AG04450 (cell line): ENCODE measurements around the gene IVD. TPM values are rescaled to one million over a fixed set of nuclear protein-coding genes. Genes with fewer than 3 reads are reported as not detected.
A peak's percentile ranks its signal among the peaks of the same experiment; 100 is the strongest.

Source experiments
- CTCF ChIA-PET: fragments of 300-600, 350-600 bp; formaldehyde crosslinking; extraction: SDS; loops from one replicate; lab custom pipeline; 2022; ENCODE audit warnings: antibody characterized with exemption, inconsistent platforms; lab: Charles Lee
- POLR2A ChIA-PET: fragments of 350-600 bp; formaldehyde crosslinking; extraction: SDS; loops from one replicate; lab custom pipeline; 2021; ENCODE audit warnings: antibody characterized with exemption, inconsistent platforms; lab: Yijun Ruan, JAX
- DNase-seq: peaks from one replicate; pipeline ENCODE4 v3.0.0-alpha.2; 2011; ENCODE audit warnings: low read depth, low spot score
- H3K27ac ChIP-seq: one replicate; pipeline ENCODE4 v1.5.1; 2012; ENCODE audit warnings: low read depth, low read length, control low read depth
- H3K27me3 ChIP-seq: one replicate; pipeline ENCODE4 v1.6.0; 2012; ENCODE audit warnings: low read length; ENCODE audit not compliant: control insufficient read depth, insufficient read depth
- H3K4me3 ChIP-seq: 2 replicates; pipeline ENCODE4 v1.5.1; 2011; ENCODE audit warnings: mild to moderate bottlenecking, low read depth, low read length, control low read depth
- H3K9me3 ChIP-seq: 2 replicates; pipeline ENCODE4 v1.5.1; 2012; ENCODE audit warnings: low read length; ENCODE audit not compliant: control insufficient read depth, insufficient read depth
- CTCF ChIP-seq: IDR thresholded peaks from 2 replicates; pipeline ENCODE4 v1.5.1; 2011; ENCODE audit warnings: low read depth, low read length, control low read depth, inconsistent platforms
- polyA plus RNA-seq: library from polyadenylated mRNA; depleted of rRNA; stranded (reverse); fragments of >200 nt; gene quantifications from 2 replicates; pipeline ENCODE4 v1.2.3, GENCODE V29; 2011

The IVD gene
- polyA plus RNA-seq, 1 experiment, result 49.3 TPM

GRCh38 chr15:40416056-40416455 is 10.5 kb downstream of the IVD start:
- H3K27me3 ChIP-seq, result no peaks in the 10 kb centered on the region
- ChIA-PET CTCF (no interaction called here), POLR2A (no interaction called here)
- no peak for DNase-seq
- no peaks in the 10 kb centered on the region for H3K9me3 ChIP-seq
- H3K27ac ChIP-seq, result no peak overlapping the region
- H3K4me3 ChIP-seq, result no peak overlapping the region
- TF ChIP-seq CTCF, result no peak

- ChIA-PET CTCF (interaction anchor here (1.2 kb wide), 1 partner anchor 139 kb away, joined by 5 read pairs; no protein-coding TSS in a partner anchor), POLR2A (no interaction called here)
- no peak for DNase-seq
- no peaks in the 10 kb centered on the region for H3K27me3 ChIP-seq
- TF ChIP-seq CTCF, result no peak
- no peaks in the 10 kb centered on the region for H3K9me3 ChIP-seq
- no peak overlapping the region for H3K4me3 ChIP-seq
- no peak overlapping the region for H3K27ac ChIP-seq
Observed at GRCh38 chr15:40418126-40418525, 12.5 kb downstream of the IVD start.

GRCh38 chr15:40420071-40420713 is 14.6 kb downstream of the IVD start:
- Histone ChIP-seq H3K27ac (peak overlapping the region; percentile 21), H3K4me3 (no peak overlapping the region), H3K27me3 (no peaks in the 10 kb centered on the region), H3K9me3 (no peaks in the 10 kb centered on the region)
- CTCF ChIA-PET, result interaction anchor here (0.8 to 3.2 kb wide), 8 partner anchors 28 to 203 kb away, joined by 3 to 16 read pairs (median 4); no protein-coding TSS in a partner anchor
- DNase-seq, result no peak
- no peak for TF ChIP-seq CTCF
- POLR2A ChIA-PET, result no interaction called here

- ChIA-PET CTCF (interaction anchor here (0.8 to 3.2 kb wide), 8 partner anchors 29 to 203 kb away, joined by 3 to 16 read pairs (median 4); no protein-coding TSS in a partner anchor), POLR2A (interaction anchor here (0.7 kb wide), 1 partner anchor 34 kb away, joined by 3 read pairs; no protein-coding TSS in a partner anchor)
Observed at GRCh38 chr15:40420793-40421192, 15.2 kb downstream of the IVD start.

More at GRCh38 chr15:40420793-40421192, 15.2 kb downstream of the IVD start:
- no peak for TF ChIP-seq CTCF
- H3K27ac ChIP-seq, result no peak overlapping the region
- H3K4me3 ChIP-seq, result no peak overlapping the region
- DNase-seq, result no peak
- no peaks in the 10 kb centered on the region for H3K9me3 ChIP-seq
- H3K27me3 ChIP-seq, result peaks cover under 1% of the 10 kb centered on the region
